OCI-M1 (cell line): ENCODE results near the gene C1orf56.

Source experiments
- DNase-seq: peaks from one replicate; lab custom pipeline; 2025; lab: John Stamatoyannopoulos, UW

C1orf56 gene

GRCh38 chr1:151047591-151047924 lies at the start of gene C1orf56:
C1orf56 (plus strand) TSS chr1:151047751; CDS start chr1:151047848, 97 bp downstream.
- DNase-seq, result peak; percentile 48

GRCh38 chr1:150997949-150998348 lies 49.6 kb upstream of the C1orf56 start:
- DNase-seq, result no peak

GRCh38 chr1:150999051-150999674 lies 48.4 kb upstream of the C1orf56 start:
- DNase-seq, result no peak

GRCh38 chr1:150999926-151000325 lies 47.6 kb upstream of the C1orf56 start:
- DNase-seq, result no peak

- DNase-seq, result no peak
Measured at GRCh38 chr1:151000408-151000807, 47.1 kb upstream of the C1orf56 start.

GRCh38 chr1:151001602-151002001 lies 45.9 kb upstream of the C1orf56 start:
- DNase-seq, result no peak

GRCh38 chr1:151002051-151002450 lies 45.5 kb upstream of the C1orf56 start:
- no peak for DNase-seq

- no peak for DNase-seq
Measured at GRCh38 chr1:151002611-151003010, 44.9 kb upstream of the C1orf56 start.

- peak; percentile 39 for DNase-seq
Measured at GRCh38 chr1:151003180-151003579, 44.4 kb upstream of the C1orf56 start.

GRCh38 chr1:151005729-151006319 lies 41.7 kb upstream of the C1orf56 start:
- peak; percentile 63 for DNase-seq

GRCh38 chr1:151006327-151007052 lies 41.1 kb upstream of the C1orf56 start, which contains the start of gene MINDY1:
MINDY1 (minus strand) TSS chr1:151006902; CDS start chr1:151002617, 4,285 bp downstream.
- peak; percentile 93 for DNase-seq

GRCh38 chr1:151007853-151008243 lies 39.7 kb upstream of the C1orf56 start:
- no peak for DNase-seq

- DNase-seq, result peak; percentile 99
Measured at GRCh38 chr1:151008244-151009205, 39.0 kb upstream of the C1orf56 start, which contains the start of gene PRUNE1. PRUNE1 (plus strand) TSS chr1:151008449; CDS start chr1:151008633, 184 bp downstream.

- DNase-seq, result peak; percentile 48
Measured at GRCh38 chr1:151009206-151009587, 38.4 kb upstream of the C1orf56 start.

GRCh38 chr1:151009674-151010345 lies 37.7 kb upstream of the C1orf56 start:
- DNase-seq, result no peak

- peak; percentile 27 for DNase-seq
Measured at GRCh38 chr1:151010346-151010726, 37.2 kb upstream of the C1orf56 start.

GRCh38 chr1:151011154-151011850 lies 36.2 kb upstream of the C1orf56 start:
- peak; percentile 84 for DNase-seq

- no peak for DNase-seq
Measured at GRCh38 chr1:151012684-151013471, 34.7 kb upstream of the C1orf56 start.

- DNase-seq, result peak; percentile 90
Measured at GRCh38 chr1:151013518-151013917, 34.0 kb upstream of the C1orf56 start.
